NCI-H2171 treated with DMSO at 0.1 percent for 48 hours (cell line): ENCODE measurements around the gene ZNF91.
"Not testable (repeated sequence)": the region's sequence is repeated elsewhere in the genome, so short reads cannot be mapped to it uniquely, and the experiment has no call there.

Experiments
- DNase-seq: peaks from one replicate; lab custom pipeline; 2025; lab: John Stamatoyannopoulos, UW

ZNF91 gene

GRCh38 chr19:23395722-23396117, 449 bp upstream of the ZNF91 start:
- not testable (repeated sequence) for DNase-seq

- no peak for DNase-seq
These were observed 760 bp downstream of the ZNF91 start for GRCh38 chr19:23394511-23394910.

- DNase-seq: no peak
These were observed 2.1 kb downstream of the ZNF91 start for GRCh38 chr19:23393121-23393520.

GRCh38 chr19:23391236-23391635, 4.0 kb downstream of the ZNF91 start:
- no peak for DNase-seq

GRCh38 chr19:23385404-23385803, 9.9 kb downstream of the ZNF91 start:
- DNase-seq: no peak

- no peak for DNase-seq
These were observed 10.4 kb downstream of the ZNF91 start for GRCh38 chr19:23384858-23385257.

GRCh38 chr19:23384166-23384565, 11.1 kb downstream of the ZNF91 start:
- DNase-seq: no peak

- DNase-seq: no peak
These were observed 12.3 kb downstream of the ZNF91 start for GRCh38 chr19:23382955-23383354.

GRCh38 chr19:23381114-23381513, 14.2 kb downstream of the ZNF91 start:
- no peak for DNase-seq

GRCh38 chr19:23379671-23380070, 15.6 kb downstream of the ZNF91 start:
- not testable (repeated sequence) for DNase-seq

- DNase-seq: no peak
These were observed 16.3 kb downstream of the ZNF91 start for GRCh38 chr19:23378948-23379347.

- no peak for DNase-seq
These were observed 18.0 kb downstream of the ZNF91 start for GRCh38 chr19:23377276-23377675.

- DNase-seq: no peak
These were observed 28.8 kb downstream of the ZNF91 start for GRCh38 chr19:23366437-23366836.

- DNase-seq: not testable (repeated sequence)
These were observed 29.2 kb downstream of the ZNF91 start for GRCh38 chr19:23366031-23366430.

GRCh38 chr19:23365222-23365621, 30.0 kb downstream of the ZNF91 start:
- DNase-seq: no peak

GRCh38 chr19:23361843-23362242, 33.4 kb downstream of the ZNF91 start:
- DNase-seq: not testable (repeated sequence)

GRCh38 chr19:23351806-23352205, 43.5 kb downstream of the ZNF91 start:
- no peak for DNase-seq

GRCh38 chr19:23346696-23347095, 48.6 kb downstream of the ZNF91 start:
- no peak for DNase-seq

GRCh38 chr19:23345838-23346237, 49.4 kb downstream of the ZNF91 start:
- no peak for DNase-seq

GRCh38 chr19:23343434-23344010, 51.7 kb downstream of the ZNF91 start:
- no peak for DNase-seq

GRCh38 chr19:23328211-23328610, 67.1 kb downstream of the ZNF91 start:
- DNase-seq: no peak

- no peak for DNase-seq
These were observed 73.2 kb downstream of the ZNF91 start for GRCh38 chr19:23321953-23322549.

GRCh38 chr19:23321403-23321802, 73.9 kb downstream of the ZNF91 start:
- DNase-seq: not testable (repeated sequence)

- DNase-seq: not testable (repeated sequence)
These were observed 75.7 kb downstream of the ZNF91 start for GRCh38 chr19:23319571-23319970.
